OCI-LY7 (cell line): Measurements from ENCODE around the gene PELI2. TPM values are rescaled to one million over a fixed set of nuclear protein-coding genes. Genes with fewer than 3 reads are reported as not detected.
A peak's percentile ranks its signal among the peaks of the same experiment; 100 is the strongest.

ENCODE experiments used
- BruUV-seq: library from RNA; stranded (reverse); fragments of 400-500 nt; replicated peaks from 2 replicates; lab custom pipeline; 2021; lab: Mats Ljungman, UMichigan
- CTCF ChIA-PET: fragments of 300-600 bp; sonication (Branson Sonifier 250); formaldehyde crosslinking; loops from one replicate; lab custom pipeline; 2022; ENCODE audit warnings: antibody characterized with exemption; ENCODE audit not compliant: unreplicated experiment; lab: Charles Lee
- POLR2A ChIA-PET: fragments of 300-600 bp; sonication (Branson Sonifier 250); formaldehyde crosslinking; loops from one replicate; lab custom pipeline; 2022; ENCODE audit warnings: antibody characterized with exemption; lab: Charles Lee
- DNase-seq: peaks from one replicate; pipeline ENCODE4 v3.0.0-alpha.2; 2015; ENCODE audit warnings: low spot score
- H2AFZ ChIP-seq: fragments of 200-600 bp; sonication (generic), shearing (Covaris generic); 2 replicates; pipeline ENCODE4 v1.6.1; 2014; ENCODE audit warnings: mild to moderate bottlenecking, antibody characterized with exemption, low read length, moderate library complexity
- H3K27ac ChIP-seq: fragments of 200-600 bp; sonication (generic); 2 replicates; pipeline ENCODE4 v1.5.1; 2014; ENCODE audit warnings: mixed run types, low read depth, mild to moderate bottlenecking, moderate library complexity, low read length, inconsistent platforms; ENCODE audit not compliant: poor library complexity, severe bottlenecking
- H3K36me3 ChIP-seq: fragments of 200-600 bp; sonication (generic); 2 replicates; pipeline ENCODE4 v1.6.1; 2014; ENCODE audit warnings: mild to moderate bottlenecking, antibody characterized with exemption, low read length, moderate library complexity, mixed read lengths; ENCODE audit not compliant: insufficient read depth
- H3K4me1 ChIP-seq: fragments of 200-600 bp; sonication (generic); 2 replicates; pipeline ENCODE4 v1.5.1; 2014; ENCODE audit warnings: mild to moderate bottlenecking, low read length; ENCODE audit not compliant: insufficient read depth, poor library complexity, severe bottlenecking
- H3K4me2 ChIP-seq: fragments of 200-600 bp; sonication (generic); 2 replicates; pipeline ENCODE4 v1.6.1; 2014; ENCODE audit warnings: mild to moderate bottlenecking, low read length
- H3K4me3 ChIP-seq: fragments of 200-600 bp; sonication (generic); 2 replicates; pipeline ENCODE4 v1.5.1; 2014; ENCODE audit warnings: mild to moderate bottlenecking, low read depth, low read length; ENCODE audit not compliant: poor library complexity, severe bottlenecking
- H3K79me2 ChIP-seq: fragments of 200-600 bp; sonication (generic); 2 replicates; pipeline ENCODE4 v1.6.1; 2016; ENCODE audit warnings: low read depth, mild to moderate bottlenecking, low read length, moderate library complexity, mixed read lengths; ENCODE audit not compliant: insufficient read depth
- H3K9me2 ChIP-seq: fragments of 200-600 bp; sonication (generic); 2 replicates; pipeline ENCODE4 v1.6.1; 2016; ENCODE audit warnings: mild to moderate bottlenecking, low read length, mixed read lengths; ENCODE audit not compliant: insufficient read depth
- H3K9me3 ChIP-seq: fragments of 200-600 bp; sonication (generic); 2 replicates; pipeline ENCODE4 v1.6.1; 2014; ENCODE audit warnings: mild to moderate bottlenecking, mixed run types, low read length, mixed read lengths
- H4K20me1 ChIP-seq: fragments of 200-600 bp; sonication (generic); 2 replicates; pipeline ENCODE4 v1.6.1; 2014; ENCODE audit warnings: mild to moderate bottlenecking, antibody characterized with exemption, low read length, moderate library complexity, mixed read lengths; ENCODE audit not compliant: insufficient read depth
- CTCF ChIP-seq: fragments of 200-600 bp; sonication (generic); conservative IDR thresholded peaks from 2 replicates; pipeline ENCODE4 v1.5.1; 2014; ENCODE audit warnings: mild to moderate bottlenecking, antibody characterized with exemption, low read length, moderate library complexity, mixed read lengths
- EZH2phosphoT487 ChIP-seq: fragments of 200-600 bp; sonication (generic); IDR thresholded peaks from 2 replicates; pipeline ENCODE4 v1.6.1; 2018; ENCODE audit warnings: low read depth, borderline replicate concordance, mild to moderate bottlenecking, mixed run types, antibody characterized with exemption, low read length, moderate library complexity, mixed read lengths
- intact Hi-C: fragments of 100-400 bp; cut with micrococcal nuclease; formaldehyde crosslinking; loops from one replicate; pipeline ENCODE4 v1.10.0; 2022; ENCODE audit not compliant: unreplicated experiment
- total RNA-seq, 2 experiments: library from RNA; depleted of rRNA in 1 of 2; stranded (reverse); fragments of >200 nt in 1 of 2; shearing (Covaris generic) in 1 of 2; gene quantifications; 2 replicates each; pipeline ENCODE4 v1.2.3, GENCODE V29; 2014 to 2022

Gene PELI2
- total RNA-seq, 2 experiments from 2014 or later, result 2.8 to 3.8 TPM

GRCh38 chr14:56244138-56244789 lies 126.1 kb downstream of the PELI2 start:
- no peaks in the 10 kb centered on the region for H3K79me2 ChIP-seq
- H4K20me1 ChIP-seq, result no peaks in the 10 kb centered on the region
- no peak overlapping the region for H2AFZ ChIP-seq
- BruUV-seq, result no TSS peak
- ChIA-PET POLR2A (no interaction called here), CTCF (no interaction called here)
- DNase-seq, result no peak
- H3K9me3 ChIP-seq, result no peaks in the 10 kb centered on the region
- no peaks in the 10 kb centered on the region for H3K36me3 ChIP-seq
- H3K4me3 ChIP-seq, result no peak overlapping the region
- no peaks in the 10 kb centered on the region for H3K9me2 ChIP-seq
- H3K27ac ChIP-seq, result no peak overlapping the region
- H3K4me2 ChIP-seq, result no peak overlapping the region
- intact Hi-C loops, result no loop called here
- no peaks in the 10 kb centered on the region for H3K4me1 ChIP-seq
- TF ChIP-seq CTCF, result no peak
- no peak for TF ChIP-seq EZH2phosphoT487

GRCh38 chr14:56247495-56248200 lies 129.4 kb downstream of the PELI2 start:
- Histone ChIP-seq H3K27ac (no peak overlapping the region), H3K9me2 (no peaks in the 10 kb centered on the region), H3K4me1 (no peaks in the 10 kb centered on the region), H3K9me3 (no peaks in the 10 kb centered on the region), H2AFZ (no peak overlapping the region), H3K79me2 (no peaks in the 10 kb centered on the region), H3K4me2 (no peak overlapping the region), H3K36me3 (no peaks in the 10 kb centered on the region), H3K4me3 (no peak overlapping the region), H4K20me1 (no peaks in the 10 kb centered on the region)
- ChIA-PET POLR2A (no interaction called here), CTCF (no interaction called here)
- intact Hi-C loops, result no loop called here
- BruUV-seq, result no TSS peak
- TF ChIP-seq EZH2phosphoT487, result no peak
- peak; percentile 74 for TF ChIP-seq CTCF
- DNase-seq, result peak; percentile 18

- ChIA-PET CTCF (no interaction called here), POLR2A (no interaction called here)
- no peaks in the 10 kb centered on the region for H3K9me2 ChIP-seq
- H3K9me3 ChIP-seq, result no peaks in the 10 kb centered on the region
- TF ChIP-seq CTCF, result no peak
- TF ChIP-seq EZH2phosphoT487, result no peak
- no peaks in the 10 kb centered on the region for H3K36me3 ChIP-seq
- H3K79me2 ChIP-seq, result no peaks in the 10 kb centered on the region
- H3K4me1 ChIP-seq, result no peaks in the 10 kb centered on the region
- no peaks in the 10 kb centered on the region for H4K20me1 ChIP-seq
- no peak for DNase-seq
- intact Hi-C loops, result no loop called here
- BruUV-seq, result no TSS peak
- H3K4me2 ChIP-seq, result no peak overlapping the region
- H3K4me3 ChIP-seq, result no peak overlapping the region
- H3K27ac ChIP-seq, result no peak overlapping the region
- no peak overlapping the region for H2AFZ ChIP-seq
These were observed 130.2 kb downstream of the PELI2 start for GRCh38 chr14:56248442-56248841.
